Skin of body (tissue), 2 donors: ENCODE measurements around the gene C6orf132. TPM values are rescaled to one million over a fixed set of nuclear protein-coding genes. Genes with fewer than 3 reads are reported as not detected.

Source experiments
- DNase-seq: peaks from one replicate; lab custom pipeline; 2025; lab: John Stamatoyannopoulos, UW
- total RNA-seq: library from RNA; depleted of rRNA; stranded (reverse); fragments of >200 nt; gene quantifications from one replicate; pipeline ENCODE4 v1.2.3, GENCODE V29; 2014

C6orf132 gene
- total RNA-seq, 1 donor from 2014 or later: 14.5 TPM

GRCh38 chr6:42136508-42137193 lies 5.8 kb downstream of the C6orf132 start:
- no peak for DNase-seq

DNA sequence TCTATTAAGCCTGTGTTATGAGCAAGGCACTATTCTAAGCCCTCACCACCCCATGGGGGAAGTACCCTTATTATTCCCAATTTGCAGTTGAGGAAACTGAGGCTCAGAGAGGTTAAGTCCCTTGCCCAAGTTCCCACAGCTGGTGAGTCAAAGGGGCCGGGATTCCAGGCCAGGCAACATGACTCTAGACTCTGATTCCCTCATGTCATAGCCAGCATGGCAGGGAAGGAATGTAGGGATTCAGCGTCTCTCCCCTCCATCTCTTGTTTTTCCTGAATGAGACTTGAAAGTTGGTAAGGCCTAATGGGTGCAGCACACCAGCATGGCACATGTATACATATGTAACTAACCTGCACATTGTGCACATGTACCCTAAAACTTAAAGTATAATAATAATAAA lies 6.7 kb downstream of the C6orf132 start:
- no peak for DNase-seq

GRCh38 chr6:42135161-42135560 lies 7.3 kb downstream of the C6orf132 start:
- no peak for DNase-seq

DNA sequence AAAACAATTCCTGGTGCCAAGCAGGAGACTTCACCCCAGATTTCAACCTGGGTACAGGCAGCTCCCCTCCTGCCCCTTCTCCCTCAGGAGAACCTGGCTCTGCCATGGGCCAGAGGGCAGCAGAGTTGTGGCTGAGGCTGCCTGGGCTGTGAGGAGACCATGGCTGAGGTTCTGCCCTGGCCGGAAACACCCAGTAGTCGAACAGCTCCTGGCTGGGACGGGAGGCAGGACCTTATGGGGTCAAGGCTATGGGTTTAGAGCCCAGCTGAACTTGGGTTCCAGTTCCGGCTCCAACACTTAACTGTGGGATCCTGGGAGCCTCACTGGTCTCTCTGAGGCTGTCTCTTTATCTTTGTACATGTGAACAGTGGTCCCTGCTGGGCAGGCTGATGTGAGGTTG lies 8.5 kb downstream of the C6orf132 start:
- no peak for DNase-seq

DNA sequence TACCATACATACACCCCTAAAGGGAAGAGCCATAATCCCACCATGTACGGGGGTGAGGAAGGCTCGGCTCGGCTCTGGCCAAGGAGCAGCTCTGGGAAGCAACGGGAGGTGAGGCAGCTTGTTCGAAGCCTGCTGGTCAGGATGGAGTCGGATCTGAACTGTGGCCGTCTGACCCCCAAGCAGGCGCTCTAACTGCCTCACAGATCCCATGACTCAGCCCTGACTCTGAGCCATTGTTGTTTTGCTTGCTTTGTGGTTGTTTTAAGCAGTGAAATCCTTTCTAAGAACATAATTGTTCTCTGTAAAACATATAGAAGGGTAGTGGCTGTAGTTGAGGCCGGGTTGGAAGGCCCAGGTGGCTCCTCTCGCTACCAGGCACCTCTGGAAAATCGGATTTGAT lies 10.9 kb downstream of the C6orf132 start:
- no peak for DNase-seq

DNA sequence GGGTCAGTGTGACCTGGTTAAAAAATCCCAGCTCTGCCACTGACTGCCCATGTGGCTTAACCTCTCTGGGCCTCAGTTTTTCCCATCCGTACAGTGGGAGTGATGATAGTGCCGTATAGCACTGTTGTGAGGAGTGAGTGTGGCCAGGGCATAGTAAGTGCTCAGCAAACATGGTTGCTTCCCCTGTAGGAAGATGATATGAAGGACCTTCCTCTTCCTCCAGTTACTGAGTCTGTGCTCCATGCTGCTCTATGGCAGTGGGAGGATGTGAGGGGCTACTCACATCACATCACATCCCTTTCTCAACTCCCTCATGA lies 13.1 kb downstream of the C6orf132 start:
- no peak for DNase-seq

GRCh38 chr6:42128460-42129359 lies 13.7 kb downstream of the C6orf132 start:
- no peak for DNase-seq

- DNase-seq: no peak
Observed at GRCh38 chr6:42125663-42126062, 16.8 kb downstream of the C6orf132 start.

GRCh38 chr6:42125231-42125630 lies 17.2 kb downstream of the C6orf132 start:
- no peak for DNase-seq

DNA sequence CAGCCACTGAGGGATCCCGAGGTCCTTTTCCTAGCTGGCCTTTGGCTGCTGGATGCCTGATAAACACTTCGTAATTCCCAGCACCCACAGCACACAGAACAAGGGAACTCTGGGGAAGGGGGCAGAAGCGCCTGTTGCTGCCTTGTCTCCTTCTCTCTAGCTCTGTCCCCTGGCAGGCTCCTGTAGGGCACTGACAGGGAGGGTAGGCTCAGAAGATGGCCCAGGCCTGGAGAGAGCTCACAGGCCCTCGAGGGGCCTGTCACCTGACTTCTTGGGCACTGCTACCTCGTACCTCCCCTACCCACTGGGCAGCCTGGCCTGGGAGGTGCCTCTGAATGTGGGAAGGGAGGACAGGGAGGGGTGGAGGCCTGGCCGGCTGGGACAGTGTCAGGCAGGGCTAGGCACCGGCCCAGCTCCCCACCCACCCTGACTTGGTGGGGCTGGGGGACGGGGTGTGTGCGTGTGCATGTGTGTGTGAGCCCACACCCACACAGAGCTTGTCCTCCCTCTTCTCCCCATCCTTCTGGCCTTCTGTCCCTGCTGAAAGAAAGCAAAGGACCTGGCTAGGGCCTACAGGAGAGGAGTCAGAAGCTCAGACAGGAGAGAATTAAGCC lies 18.1 kb downstream of the C6orf132 start:
- DNase-seq: no peak

DNA sequence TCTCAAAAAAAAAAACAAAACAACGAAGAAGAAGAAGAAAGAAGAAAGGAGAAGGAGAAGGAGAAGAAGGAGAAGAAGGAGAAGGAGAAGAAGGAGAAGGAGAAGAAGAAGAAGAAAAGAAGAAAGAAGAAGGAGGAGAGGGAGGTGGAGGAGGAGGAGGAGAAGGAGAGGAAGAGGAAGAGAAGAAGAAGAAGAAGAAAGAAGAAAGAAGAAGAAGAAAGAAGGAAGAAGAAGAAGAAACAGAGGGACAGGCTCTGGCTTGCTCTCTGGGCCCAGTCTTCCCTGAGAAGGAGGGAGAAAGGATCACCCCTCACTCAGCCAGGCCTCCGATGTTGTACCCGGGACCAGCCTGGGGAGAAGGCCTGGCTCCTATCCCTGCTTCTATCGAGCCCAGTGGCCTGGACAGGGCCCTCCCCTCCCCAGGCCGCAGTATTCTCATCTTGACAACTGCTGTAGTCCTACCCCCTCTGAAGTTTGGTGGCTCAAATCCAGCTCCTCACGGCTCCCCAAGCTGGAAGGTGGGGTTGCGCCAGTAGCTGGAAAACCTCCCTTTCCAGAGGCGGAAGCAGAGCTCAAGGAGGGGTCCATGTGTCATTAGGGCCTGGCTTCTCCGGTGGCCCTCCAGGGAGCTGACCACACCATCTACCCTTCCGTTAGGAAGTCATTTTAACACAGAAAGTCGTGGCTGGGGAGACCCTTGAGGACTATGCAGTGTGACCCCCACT lies 18.9 kb downstream of the C6orf132 start:
- DNase-seq: no peak

DNA sequence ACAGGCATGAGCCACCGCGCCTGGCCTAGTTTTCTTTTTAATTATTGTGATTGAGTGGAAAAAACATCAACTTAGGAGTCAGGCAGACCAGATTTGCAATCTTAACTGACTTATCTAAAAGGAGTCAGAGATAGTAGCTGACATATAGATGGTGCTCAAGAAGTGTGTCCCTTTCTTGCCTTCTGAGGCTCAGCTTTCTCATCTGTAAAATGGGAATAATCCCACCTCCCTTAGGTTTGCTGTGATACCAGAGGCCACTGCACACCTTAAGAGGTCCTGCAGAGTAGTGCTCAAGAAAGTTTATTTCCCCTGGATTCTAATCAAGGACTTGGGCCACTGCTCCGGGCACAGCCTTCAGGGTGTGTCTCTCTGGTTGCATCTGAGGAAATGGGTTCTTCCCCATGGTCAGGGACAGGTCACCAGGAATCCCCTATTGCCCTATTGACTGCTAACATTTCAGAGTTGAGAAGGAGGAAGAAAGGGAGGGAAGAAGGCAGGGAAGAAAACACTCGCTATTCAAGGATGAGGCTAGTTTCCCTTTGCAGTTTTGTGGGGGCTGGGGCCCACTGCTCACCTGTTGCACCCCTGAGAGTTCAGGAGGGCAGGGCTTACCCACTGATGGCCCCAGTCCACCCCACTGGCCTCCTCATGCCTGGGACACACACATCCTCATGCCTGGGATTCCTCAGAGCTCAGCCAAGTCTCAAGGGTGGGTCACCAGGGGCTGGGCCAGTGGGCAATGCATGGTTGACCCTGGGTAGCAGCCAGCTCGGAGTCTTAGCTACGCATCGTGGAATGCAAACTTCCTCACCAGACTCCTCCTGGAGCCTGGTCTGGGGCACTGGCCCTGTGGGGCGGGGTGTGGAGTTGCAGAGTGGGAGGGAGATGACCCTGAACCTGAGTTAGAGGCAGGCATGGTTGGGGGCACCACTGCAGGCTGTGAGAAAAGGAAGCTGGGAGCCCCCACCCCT lies 21.2 kb downstream of the C6orf132 start:
- DNase-seq: no peak

DNA sequence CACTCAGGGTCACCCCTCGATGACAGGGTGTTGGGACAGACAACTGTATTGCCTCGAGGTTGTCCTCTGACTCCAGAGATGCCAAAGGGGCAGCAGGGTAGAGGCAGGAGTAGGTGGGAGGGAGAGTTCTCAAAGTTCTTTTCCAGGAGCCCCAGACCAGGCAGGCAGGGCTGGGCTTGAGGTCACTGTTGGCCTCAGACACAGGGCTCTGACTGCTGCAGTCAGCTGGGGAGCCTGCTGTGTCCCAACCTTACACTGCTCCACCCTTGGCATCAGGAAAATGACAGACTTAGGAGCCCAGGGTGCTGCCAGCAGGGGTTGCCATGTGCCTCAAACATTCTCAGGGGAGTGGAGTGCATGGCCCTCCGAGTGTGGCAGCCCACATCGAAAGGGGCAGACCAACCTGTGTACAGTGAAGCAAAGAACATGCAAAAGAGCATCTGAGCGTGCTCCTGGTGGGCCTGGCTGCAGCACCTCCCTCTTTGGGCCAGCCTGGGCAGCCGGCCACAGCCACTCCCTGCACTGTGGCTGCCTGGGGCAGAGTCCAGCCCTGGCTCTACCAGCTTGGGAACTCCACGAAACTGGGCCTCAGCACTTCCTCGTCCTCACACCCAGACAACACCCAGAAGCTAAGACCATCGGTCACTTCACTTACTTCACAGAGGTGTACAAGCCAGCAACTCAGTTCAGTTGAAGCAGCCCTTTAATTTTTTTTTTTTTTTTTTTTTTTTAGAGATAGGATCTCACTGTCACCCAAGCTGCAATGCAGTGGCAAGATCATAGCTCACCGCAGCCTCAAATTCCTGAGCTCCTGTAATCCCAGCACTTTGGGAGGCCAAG lies 24.0 kb downstream of the C6orf132 start:
- DNase-seq: no peak

- DNase-seq: no peak
Observed at GRCh38 chr6:42117843-42118161, 24.6 kb downstream of the C6orf132 start.

DNA sequence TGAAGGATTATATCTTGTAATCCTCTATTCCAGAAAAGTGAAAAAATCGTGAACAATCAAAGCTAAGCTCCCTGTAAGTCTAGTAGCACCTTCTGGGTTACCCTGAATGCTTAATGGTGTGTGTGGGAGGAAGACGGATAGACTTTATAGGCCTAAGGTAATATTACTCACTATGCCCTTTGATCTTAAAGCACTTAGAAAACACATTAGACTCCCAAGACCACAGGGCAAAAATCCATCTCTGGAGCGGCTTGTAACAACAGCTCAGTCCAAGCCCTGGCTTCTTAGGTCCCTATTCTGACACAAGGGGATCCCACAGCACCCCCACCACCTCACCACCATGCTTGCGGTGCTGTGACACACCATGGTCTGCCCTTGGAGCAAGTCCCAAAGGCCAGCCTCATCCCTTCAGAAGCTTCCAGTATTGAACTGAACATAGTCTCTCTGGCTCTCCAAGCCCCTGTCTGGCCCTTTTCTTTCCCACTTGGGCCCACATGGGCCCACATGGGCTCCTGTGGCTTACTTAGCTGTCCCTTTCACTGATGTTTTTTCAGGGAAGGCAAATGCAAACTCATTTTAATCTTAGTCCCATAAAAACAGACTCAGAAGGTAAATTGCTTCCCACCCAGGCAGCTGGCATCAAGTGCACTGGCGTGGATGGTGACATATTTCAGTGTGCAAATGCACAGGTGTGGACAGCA lies 28.3 kb downstream of the C6orf132 start:
- no peak for DNase-seq

GRCh38 chr6:42112351-42112750 lies 30.1 kb downstream of the C6orf132 start:
- no peak for DNase-seq

GRCh38 chr6:42110683-42111082 lies 31.7 kb downstream of the C6orf132 start:
- DNase-seq: no peak

DNA sequence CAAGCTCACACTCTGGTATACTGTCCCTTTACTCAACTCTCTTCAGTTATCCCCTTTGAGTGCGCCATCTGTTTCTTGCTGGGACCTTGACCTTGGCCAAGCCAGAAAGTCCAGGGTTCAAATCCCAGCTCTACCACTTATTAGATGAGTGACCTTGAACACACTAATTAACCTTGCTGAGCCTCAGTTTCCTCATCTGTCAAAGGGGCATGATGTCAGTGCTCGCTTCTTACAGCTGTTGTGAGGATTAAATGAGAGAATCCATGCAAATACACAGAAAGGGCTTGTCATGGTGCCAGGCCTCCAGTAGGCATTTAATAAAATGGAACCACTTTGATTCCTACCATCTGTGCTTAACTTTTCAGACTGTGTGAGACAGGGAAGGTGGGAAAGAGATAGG lies 34.3 kb downstream of the C6orf132 start:
- DNase-seq: no peak
